WTC11 (cell line): ENCODE data around the gene MYBPH.

ENCODE experiments used
- ARID4B ChIP-seq: sonication (generic); formaldehyde crosslinking; IDR thresholded peaks from 2 replicates; pipeline ENCODE4 v1.8.0; 2023; ENCODE audit warnings: missing genetic modification reagents, mild to moderate bottlenecking, borderline replicate concordance
- ATF1 ChIP-seq: sonication (generic); formaldehyde crosslinking; IDR thresholded peaks from 2 replicates; pipeline ENCODE4 v1.8.1; 2023; ENCODE audit warnings: mild to moderate bottlenecking, moderate library complexity, missing genetic modification reagents
- ATF2 ChIP-seq: sonication (generic); formaldehyde crosslinking; IDR thresholded peaks from 2 replicates; pipeline ENCODE4 v1.8.1; 2022; ENCODE audit warnings: low read depth, missing genetic modification reagents, borderline replicate concordance
- ATF3 ChIP-seq: sonication (generic); formaldehyde crosslinking; conservative IDR thresholded peaks from 2 replicates; pipeline ENCODE4 v1.8.1; 2022; ENCODE audit warnings: mild to moderate bottlenecking, missing genetic modification reagents
- CREB1 ChIP-seq: sonication (generic); formaldehyde crosslinking; IDR thresholded peaks from 2 replicates; pipeline ENCODE4 v1.8.0; 2023; ENCODE audit warnings: mild to moderate bottlenecking, missing genetic modification reagents
- CTCF ChIP-seq: fragments of 200-600 bp; IDR thresholded peaks from 2 replicates; pipeline ENCODE4 v1.8.0; 2022; ENCODE audit warnings: antibody characterized with exemption
- E2F4 ChIP-seq: sonication (generic); formaldehyde crosslinking; IDR thresholded peaks from 2 replicates; pipeline ENCODE4 v1.8.1; 2022; ENCODE audit warnings: low read depth, mild to moderate bottlenecking, moderate library complexity, missing genetic modification reagents, borderline replicate concordance
- EMX1 ChIP-seq: fragments of 250-450 bp; sonication (Bioruptor Pico); IDR thresholded peaks from 2 replicates; pipeline ENCODE4 v1.8.0; 2021; ENCODE audit warnings: mild to moderate bottlenecking
- FOXK1 ChIP-seq: sonication (generic); formaldehyde crosslinking; IDR thresholded peaks from 2 replicates; pipeline ENCODE4 v1.8.0; 2022; ENCODE audit warnings: mild to moderate bottlenecking, moderate library complexity, missing genetic modification reagents
- MLX ChIP-seq: sonication (generic); formaldehyde crosslinking; IDR thresholded peaks from 2 replicates; pipeline ENCODE4 v1.8.1; 2023; ENCODE audit warnings: mild to moderate bottlenecking, missing genetic modification reagents, moderate library complexity
- NFATC4 ChIP-seq: fragments of 250-450 bp; sonication (Bioruptor Pico); IDR thresholded peaks from 2 replicates; pipeline ENCODE4 v1.9.0; 2021; ENCODE audit warnings: mild to moderate bottlenecking
- NFYB ChIP-seq: sonication (generic); formaldehyde crosslinking; conservative IDR thresholded peaks from 2 replicates; pipeline ENCODE4 v1.8.0; 2022; ENCODE audit warnings: low read depth, missing genetic modification reagents
- STAT6 ChIP-seq: sonication (generic); formaldehyde crosslinking; conservative IDR thresholded peaks from 2 replicates; pipeline ENCODE4 v1.8.1; 2023; ENCODE audit warnings: mild to moderate bottlenecking, low read depth, missing genetic modification reagents, moderate library complexity
- ZBTB21 ChIP-seq: sonication (generic); formaldehyde crosslinking; IDR thresholded peaks from 2 replicates; pipeline ENCODE4 v1.8.1; 2023; ENCODE audit warnings: mild to moderate bottlenecking, missing genetic modification reagents, borderline replicate concordance

- TF ChIP-seq FOXK1 (CRISPR knock-in tag) (no peak), CTCF (no peak), NFYB (CRISPR knock-in tag) (no peak), CREB1 (CRISPR knock-in tag) (no peak), ARID4B (no peak), E2F4 (no peak), ATF3 (CRISPR knock-in tag) (no peak), EMX1 (CRISPR knock-in tag) (no peak), ATF2 (CRISPR knock-in tag) (no peak), ZBTB21 (CRISPR knock-in tag) (no peak), STAT6 (CRISPR knock-in tag) (no peak), NFATC4 (CRISPR knock-in tag) (no peak), MLX (CRISPR knock-in tag) (no peak), ATF1 (CRISPR knock-in tag) (no peak)
These were observed 2.5 kb upstream of the MYBPH start for GRCh38 chr1:203178083-203178482.
